ENCODE measurements around the gene ST8SIA4.

The ST8SIA4 gene, protein sequence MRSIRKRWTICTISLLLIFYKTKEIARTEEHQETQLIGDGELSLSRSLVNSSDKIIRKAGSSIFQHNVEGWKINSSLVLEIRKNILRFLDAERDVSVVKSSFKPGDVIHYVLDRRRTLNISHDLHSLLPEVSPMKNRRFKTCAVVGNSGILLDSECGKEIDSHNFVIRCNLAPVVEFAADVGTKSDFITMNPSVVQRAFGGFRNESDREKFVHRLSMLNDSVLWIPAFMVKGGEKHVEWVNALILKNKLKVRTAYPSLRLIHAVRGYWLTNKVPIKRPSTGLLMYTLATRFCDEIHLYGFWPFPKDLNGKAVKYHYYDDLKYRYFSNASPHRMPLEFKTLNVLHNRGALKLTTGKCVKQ

DNA sequence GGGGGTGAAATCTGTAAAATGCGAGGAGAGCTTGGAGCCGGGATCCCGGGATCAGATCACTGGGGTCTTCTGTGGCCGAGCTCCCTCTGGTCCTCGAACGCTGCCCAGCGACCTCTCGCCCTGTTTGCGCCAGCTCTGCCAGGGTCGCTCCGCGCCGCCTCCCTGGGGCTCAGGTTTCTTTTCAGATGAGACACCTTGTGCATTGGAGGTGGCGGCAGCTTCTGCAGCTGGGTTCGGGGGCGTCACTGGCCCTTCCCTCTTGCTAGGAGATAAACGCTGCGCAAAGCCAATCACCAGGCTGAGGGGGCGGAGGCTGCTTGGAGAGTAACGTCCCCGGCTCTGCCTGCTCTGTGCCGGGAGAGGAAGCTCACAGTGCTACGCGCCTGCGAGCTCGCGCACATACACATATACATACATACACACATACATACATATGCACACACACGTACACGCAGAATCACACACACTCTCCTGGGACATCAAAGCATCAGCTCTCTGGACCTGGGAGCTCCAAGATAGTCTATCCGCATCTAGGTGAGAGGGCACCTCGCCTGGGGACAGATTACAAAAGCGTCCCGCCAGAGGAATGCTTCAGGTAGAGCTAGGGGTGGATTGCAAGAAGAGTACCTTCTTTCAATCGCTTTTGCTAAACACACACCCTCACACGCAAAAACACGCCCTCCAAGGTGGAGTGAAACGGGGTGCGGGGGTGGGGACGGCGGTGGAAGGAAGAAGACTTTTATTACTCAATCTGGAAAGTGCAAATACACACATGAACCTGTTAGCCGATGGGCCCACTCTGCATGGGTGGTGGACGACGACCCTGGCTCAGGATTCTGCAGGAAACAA, at the start of gene ST8SIA4:
ST8SIA4 (minus strand) TSS at position 244 of the 849 bp plus-strand sequence. CDS start 327 bp downstream, outside the sequence.
- peak within 1 kb of the TSS; percentile 75 for H3K27ac ChIP-seq
- no peak for TF ChIP-seq ZFX (IDR thresholded peaks at IDR 0.05; ENCODE audit: borderline replicate concordance)
- TF ChIP-seq, protein P1, sequence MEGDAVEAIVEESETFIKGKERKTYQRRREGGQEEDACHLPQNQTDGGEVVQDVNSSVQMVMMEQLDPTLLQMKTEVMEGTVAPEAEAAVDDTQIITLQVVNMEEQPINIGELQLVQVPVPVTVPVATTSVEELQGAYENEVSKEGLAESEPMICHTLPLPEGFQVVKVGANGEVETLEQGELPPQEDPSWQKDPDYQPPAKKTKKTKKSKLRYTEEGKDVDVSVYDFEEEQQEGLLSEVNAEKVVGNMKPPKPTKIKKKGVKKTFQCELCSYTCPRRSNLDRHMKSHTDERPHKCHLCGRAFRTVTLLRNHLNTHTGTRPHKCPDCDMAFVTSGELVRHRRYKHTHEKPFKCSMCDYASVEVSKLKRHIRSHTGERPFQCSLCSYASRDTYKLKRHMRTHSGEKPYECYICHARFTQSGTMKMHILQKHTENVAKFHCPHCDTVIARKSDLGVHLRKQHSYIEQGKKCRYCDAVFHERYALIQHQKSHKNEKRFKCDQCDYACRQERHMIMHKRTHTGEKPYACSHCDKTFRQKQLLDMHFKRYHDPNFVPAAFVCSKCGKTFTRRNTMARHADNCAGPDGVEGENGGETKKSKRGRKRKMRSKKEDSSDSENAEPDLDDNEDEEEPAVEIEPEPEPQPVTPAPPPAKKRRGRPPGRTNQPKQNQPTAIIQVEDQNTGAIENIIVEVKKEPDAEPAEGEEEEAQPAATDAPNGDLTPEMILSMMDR (IDR thresholded peaks at IDR 0.05): no peak

DNA sequence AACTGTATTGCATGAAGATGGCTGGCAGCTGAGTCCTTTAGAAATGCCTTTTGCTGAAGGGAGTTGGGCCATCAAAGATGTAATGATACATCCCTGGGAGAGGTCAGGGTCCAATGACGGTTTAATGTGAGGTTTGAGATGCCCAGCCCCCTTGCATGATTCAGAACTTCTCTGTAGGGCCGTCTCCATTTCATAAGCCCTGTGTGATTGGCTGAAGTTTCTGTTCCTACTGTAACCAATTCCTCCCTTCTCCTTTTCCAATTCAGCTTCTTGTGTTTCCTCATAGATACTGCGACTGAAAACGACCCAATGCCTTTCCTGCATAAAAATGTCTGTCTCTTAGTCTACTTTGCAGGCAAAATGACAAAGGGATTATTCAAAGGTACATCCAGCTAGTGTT, 47.9 kb upstream of the ST8SIA4 start:
- no peak overlapping the region for H3K27ac ChIP-seq
- no peak for TF ChIP-seq ZFX (IDR thresholded peaks at IDR 0.05; ENCODE audit: borderline replicate concordance)
- TF ChIP-seq, protein P1 (IDR thresholded peaks at IDR 0.05): no peak

DNA sequence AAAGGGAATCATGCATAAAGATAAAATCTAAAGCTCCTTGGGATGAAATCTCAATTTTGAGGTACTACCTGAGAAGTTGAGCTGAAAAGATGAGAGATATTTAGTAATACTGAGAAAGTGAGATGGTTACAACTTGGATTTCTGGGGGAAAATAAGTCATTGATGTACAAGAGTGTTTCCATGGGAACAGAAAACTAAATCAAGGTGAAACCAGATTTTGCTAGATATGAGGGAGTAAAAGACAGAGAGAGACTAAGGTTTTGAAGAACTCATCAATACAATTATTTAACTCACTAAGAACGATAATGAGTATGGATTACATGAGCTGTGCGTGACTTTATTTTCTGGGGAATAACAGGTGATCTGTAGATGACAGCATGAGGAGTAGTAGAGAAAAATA, 10.2 kb upstream of the ST8SIA4 start:
- no peak overlapping the region for H3K27ac ChIP-seq
- TF ChIP-seq, protein P1 (IDR thresholded peaks at IDR 0.05): no peak
- TF ChIP-seq ZFX (IDR thresholded peaks at IDR 0.05; ENCODE audit: borderline replicate concordance): no peak

DNA sequence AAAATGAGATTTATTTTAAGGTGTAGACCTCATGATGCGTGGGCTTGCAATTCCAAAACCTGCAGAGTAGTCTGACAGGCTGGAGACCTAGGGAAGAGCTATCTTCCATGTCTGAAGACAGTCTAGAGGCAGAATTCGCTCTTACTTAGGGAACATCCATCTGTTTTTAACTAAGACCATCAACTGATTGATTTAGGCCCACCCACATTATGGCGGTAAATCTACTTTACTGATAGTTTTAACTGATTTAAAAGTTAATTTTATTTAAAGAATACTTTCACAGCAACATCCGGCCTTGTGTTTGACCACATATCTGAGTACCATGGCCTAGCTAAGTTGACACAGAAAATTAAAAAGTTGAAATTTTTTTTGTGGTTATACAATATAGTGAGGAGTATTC, 6.0 kb upstream of the ST8SIA4 start:
- no peak overlapping the region for H3K27ac ChIP-seq
- TF ChIP-seq, protein P1 (IDR thresholded peaks at IDR 0.05): no peak
- TF ChIP-seq ZFX (IDR thresholded peaks at IDR 0.05; ENCODE audit: borderline replicate concordance): no peak

DNA sequence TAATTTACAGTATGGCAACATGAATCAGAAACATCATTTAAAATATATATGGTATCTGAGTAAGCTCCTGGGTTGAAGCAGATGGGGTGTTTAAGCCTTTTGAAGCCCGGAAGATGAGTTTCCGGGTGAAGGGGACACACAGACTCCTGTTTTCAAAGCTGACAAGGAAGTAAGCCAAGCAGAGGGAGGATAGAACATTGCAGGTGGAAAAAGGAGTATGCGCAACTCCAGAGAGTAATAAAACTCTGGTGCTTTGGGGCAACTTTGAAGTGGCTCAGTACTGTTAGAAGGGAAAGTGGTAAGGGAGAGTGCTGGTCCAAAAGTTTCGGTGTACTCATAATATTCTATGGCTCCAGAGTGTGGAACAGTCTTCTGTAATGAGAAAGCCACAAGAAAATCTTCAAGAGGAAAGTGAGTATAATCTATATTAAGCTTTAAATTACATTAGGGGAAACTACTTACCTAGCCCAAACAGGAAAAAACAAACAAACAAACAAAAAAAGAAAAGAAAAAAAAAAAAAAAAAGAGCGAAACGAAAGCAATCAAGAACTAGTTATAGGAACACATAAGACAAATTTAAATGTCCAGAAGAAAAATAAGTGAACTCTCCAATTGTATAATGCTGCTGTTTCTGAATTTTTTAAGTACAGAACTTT, 2.3 kb upstream of the ST8SIA4 start:
- TF ChIP-seq, protein P1 (IDR thresholded peaks at IDR 0.05): no peak
- no peak for TF ChIP-seq ZFX (IDR thresholded peaks at IDR 0.05; ENCODE audit: borderline replicate concordance)
- H3K27ac ChIP-seq: no peak overlapping the region

DNA sequence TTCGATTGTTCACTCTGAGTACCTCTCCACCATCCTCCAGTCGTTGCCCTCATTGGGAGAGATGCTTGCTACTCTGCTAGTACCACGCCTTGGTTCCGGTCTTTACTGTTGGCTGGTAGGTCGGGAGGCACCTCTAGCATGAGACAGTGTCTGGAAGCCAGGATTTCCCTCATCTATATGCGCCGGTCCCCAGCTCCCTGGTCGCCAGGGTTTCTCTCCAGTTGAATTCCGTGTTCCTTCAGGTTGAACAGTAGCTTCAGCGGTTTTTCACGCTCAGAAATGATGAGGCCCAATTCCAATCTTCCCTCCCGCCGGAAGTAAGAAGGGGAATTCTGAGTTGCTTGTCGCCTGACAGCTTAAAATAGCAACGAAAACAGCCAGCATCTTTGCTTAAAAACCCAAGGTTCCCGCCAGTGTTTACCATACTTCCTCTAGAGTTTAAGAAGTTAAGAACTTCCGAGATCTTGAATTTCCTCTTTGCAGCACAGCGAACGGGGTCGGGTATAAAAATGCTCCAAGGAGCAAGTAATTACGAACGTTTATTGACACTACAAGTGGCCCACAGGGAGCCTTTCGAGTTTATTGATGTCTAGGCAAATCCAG, 1.3 kb upstream of the ST8SIA4 start:
- no peak overlapping the region for H3K27ac ChIP-seq
- no peak for TF ChIP-seq ZFX (IDR thresholded peaks at IDR 0.05; ENCODE audit: borderline replicate concordance)
- TF ChIP-seq, protein P1 (IDR thresholded peaks at IDR 0.05): no peak
